Measurements from ENCODE around the gene ANKRD23. TPM values are rescaled to one million over a fixed set of nuclear protein-coding genes. Genes with fewer than 3 reads are reported as not detected.

The ANKRD23 gene
- total RNA-seq, 1 donor from 2014 or later, result 1.9 TPM

DNA sequence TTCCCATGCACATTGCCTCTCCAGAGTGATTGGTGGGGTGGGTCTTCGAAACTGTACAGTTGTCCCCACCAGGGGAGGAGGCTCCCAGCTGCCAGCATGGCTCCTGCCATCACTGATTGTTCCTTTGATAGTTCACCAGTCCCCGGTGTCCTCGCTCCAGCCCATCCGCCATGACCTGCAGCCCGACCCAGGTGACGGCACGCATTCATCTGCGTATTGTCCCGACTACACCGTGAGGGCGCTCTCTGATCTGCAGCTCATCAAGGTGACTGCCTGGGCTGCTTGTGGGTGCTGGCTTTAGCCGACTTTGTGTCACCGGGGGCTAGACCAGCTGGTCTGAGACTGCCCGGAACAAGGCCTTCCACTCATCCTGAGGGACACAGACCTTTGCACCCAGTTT is 15.4 kb downstream of the ANKRD23 start:
- Mint-ChIP-seq H3K36me3 (ENCODE audit: low read depth) (peaks cover 11% of the 10 kb centered on the region), H3K27me3 (ENCODE audit: low read depth) (no peaks in the 10 kb centered on the region), H3K9me3 (ENCODE audit: low read depth) (no peaks in the 10 kb centered on the region), H3K4me3 (ENCODE audit: unreplicated experiment) (no peak overlapping the region), H3K27ac (ENCODE audit: unreplicated experiment) (no peak overlapping the region), H3K4me1 (ENCODE audit: low read depth) (peaks cover 21% of the 10 kb centered on the region)
- DNase-seq (ENCODE audit: low spot score), result no peak
- TF ChIP-seq, protein P1, sequence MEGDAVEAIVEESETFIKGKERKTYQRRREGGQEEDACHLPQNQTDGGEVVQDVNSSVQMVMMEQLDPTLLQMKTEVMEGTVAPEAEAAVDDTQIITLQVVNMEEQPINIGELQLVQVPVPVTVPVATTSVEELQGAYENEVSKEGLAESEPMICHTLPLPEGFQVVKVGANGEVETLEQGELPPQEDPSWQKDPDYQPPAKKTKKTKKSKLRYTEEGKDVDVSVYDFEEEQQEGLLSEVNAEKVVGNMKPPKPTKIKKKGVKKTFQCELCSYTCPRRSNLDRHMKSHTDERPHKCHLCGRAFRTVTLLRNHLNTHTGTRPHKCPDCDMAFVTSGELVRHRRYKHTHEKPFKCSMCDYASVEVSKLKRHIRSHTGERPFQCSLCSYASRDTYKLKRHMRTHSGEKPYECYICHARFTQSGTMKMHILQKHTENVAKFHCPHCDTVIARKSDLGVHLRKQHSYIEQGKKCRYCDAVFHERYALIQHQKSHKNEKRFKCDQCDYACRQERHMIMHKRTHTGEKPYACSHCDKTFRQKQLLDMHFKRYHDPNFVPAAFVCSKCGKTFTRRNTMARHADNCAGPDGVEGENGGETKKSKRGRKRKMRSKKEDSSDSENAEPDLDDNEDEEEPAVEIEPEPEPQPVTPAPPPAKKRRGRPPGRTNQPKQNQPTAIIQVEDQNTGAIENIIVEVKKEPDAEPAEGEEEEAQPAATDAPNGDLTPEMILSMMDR (IDR thresholded peaks at IDR 0.05), result no peak

GRCh38 chr2:96826546-96827278 is 17.1 kb downstream of the ANKRD23 start:
- TF ChIP-seq, protein P1 (IDR thresholded peaks at IDR 0.05), result no peak
- Mint-ChIP-seq H3K4me1 (ENCODE audit: low read depth) (peaks cover 10% of the 10 kb centered on the region), H3K36me3 (ENCODE audit: low read depth) (peaks cover 11% of the 10 kb centered on the region), H3K27ac (ENCODE audit: unreplicated experiment) (no peak overlapping the region), H3K9me3 (ENCODE audit: low read depth) (no peaks in the 10 kb centered on the region), H3K4me3 (ENCODE audit: unreplicated experiment) (no peak overlapping the region), H3K27me3 (ENCODE audit: low read depth) (no peaks in the 10 kb centered on the region)
- DNase-seq (ENCODE audit: low spot score), result no peak

DNA sequence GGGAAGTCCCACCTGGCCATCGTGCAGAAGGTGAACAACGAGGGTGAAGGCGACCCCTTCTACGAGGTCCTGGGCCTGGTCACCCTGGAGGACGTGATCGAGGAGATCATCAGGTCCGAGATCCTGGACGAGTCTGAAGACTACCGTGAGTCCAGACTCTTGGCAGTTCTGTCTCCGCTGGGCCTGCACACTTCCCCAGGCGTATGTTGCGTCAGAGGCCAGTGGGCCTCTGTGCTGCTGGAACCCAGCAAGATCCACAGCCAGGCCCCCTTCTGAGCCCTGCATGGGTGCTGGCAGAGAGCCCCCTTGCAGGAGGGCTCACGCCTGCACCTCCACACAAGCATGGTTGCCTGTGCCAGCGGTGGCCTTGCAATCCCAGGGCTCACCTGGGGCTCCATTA is 18.8 kb downstream of the ANKRD23 start:
- Mint-ChIP-seq H3K27ac (ENCODE audit: unreplicated experiment) (no peak overlapping the region), H3K4me1 (ENCODE audit: low read depth) (peaks cover 10% of the 10 kb centered on the region), H3K9me3 (ENCODE audit: low read depth) (no peaks in the 10 kb centered on the region), H3K36me3 (ENCODE audit: low read depth) (peaks cover 11% of the 10 kb centered on the region), H3K27me3 (ENCODE audit: low read depth) (no peaks in the 10 kb centered on the region), H3K4me3 (ENCODE audit: unreplicated experiment) (no peak overlapping the region)
- TF ChIP-seq, protein P1 (IDR thresholded peaks at IDR 0.05), result no peak
- no peak for DNase-seq (ENCODE audit: low spot score)

- Mint-ChIP-seq H3K27ac (ENCODE audit: unreplicated experiment) (no peak overlapping the region), H3K9me3 (ENCODE audit: low read depth) (no peaks in the 10 kb centered on the region), H3K36me3 (ENCODE audit: low read depth) (peaks cover 6% of the 10 kb centered on the region), H3K4me1 (ENCODE audit: low read depth) (peaks cover 10% of the 10 kb centered on the region), H3K27me3 (ENCODE audit: low read depth) (no peaks in the 10 kb centered on the region), H3K4me3 (ENCODE audit: unreplicated experiment) (no peak overlapping the region)
- no peak for DNase-seq (ENCODE audit: low spot score)
- TF ChIP-seq, protein P1 (IDR thresholded peaks at IDR 0.05), result no peak
Measured at GRCh38 chr2:96824079-96824870, 19.5 kb downstream of the ANKRD23 start.

- H3K36me3 Mint-ChIP-seq (ENCODE audit: low read depth), result no peaks in the 10 kb centered on the region
- TF ChIP-seq, protein P1 (IDR thresholded peaks at IDR 0.05), result no peak
- no peak overlapping the region for H3K4me3 Mint-ChIP-seq (ENCODE audit: unreplicated experiment)
- H3K27ac Mint-ChIP-seq (ENCODE audit: unreplicated experiment), result no peak overlapping the region
- no peaks in the 10 kb centered on the region for H3K9me3 Mint-ChIP-seq (ENCODE audit: low read depth)
- DNase-seq (ENCODE audit: low spot score), result no peak
- no peaks in the 10 kb centered on the region for H3K27me3 Mint-ChIP-seq (ENCODE audit: low read depth)
- H3K4me1 Mint-ChIP-seq (ENCODE audit: low read depth), result peaks cover 14% of the 10 kb centered on the region
Measured at GRCh38 chr2:96823198-96823597, 20.6 kb downstream of the ANKRD23 start.

Measured in chondrocyte (in vitro differentiated cells).